ENCODE results near the gene CARD11. TPM values are rescaled to one million over a fixed set of nuclear protein-coding genes. Genes with fewer than 3 reads are reported as not detected.

The CARD11 gene
- polyA plus RNA-seq, 12 donors = 0.14 to 1.9 (median 0.33) TPM; not detected in 2

GRCh38 chr7:2906197-2906931 is 137.3 kb downstream of the CARD11 start:
- no peak for DNase-seq

DNA sequence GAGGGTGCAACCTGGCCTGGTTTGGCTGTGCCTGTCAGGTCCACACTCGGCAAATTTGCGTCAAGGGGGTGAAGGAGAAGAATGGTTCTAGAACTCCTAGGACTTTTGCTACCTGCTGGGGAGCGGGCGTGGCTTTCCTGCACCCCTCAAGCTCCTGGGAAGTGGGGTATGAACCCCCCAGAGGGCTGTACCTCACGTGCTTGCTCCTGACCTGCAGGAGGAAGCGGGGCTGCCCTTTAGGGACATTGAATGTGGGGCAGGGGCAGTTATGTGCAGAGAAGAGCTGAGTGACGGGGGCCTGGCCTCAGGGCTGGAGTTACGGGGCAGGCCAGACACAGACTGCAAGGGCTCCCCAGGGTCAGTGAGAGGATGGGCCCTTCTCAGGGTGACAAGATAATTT is 138.2 kb downstream of the CARD11 start:
- no peak for DNase-seq

DNA sequence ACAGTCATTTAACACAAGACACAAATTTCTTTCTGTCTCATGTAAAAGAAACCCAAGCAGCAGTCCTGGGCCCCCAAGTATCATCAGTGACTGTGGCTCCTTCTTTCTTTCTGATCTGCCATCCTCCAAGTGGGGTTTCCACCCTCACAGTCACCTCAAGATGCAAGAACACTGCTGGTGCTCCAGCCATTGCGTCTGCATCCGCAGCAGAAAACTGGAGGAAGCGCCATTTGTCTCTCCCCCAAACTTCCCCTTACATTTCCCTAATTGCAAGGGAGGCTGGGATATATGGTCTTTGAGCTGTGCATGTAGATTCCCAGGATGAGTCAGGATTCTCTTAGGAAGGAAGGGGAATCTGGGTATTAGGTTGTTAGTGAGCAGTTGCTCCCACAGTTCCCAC is 138.6 kb downstream of the CARD11 start:
- DNase-seq = no peak

- no peak for DNase-seq
These were observed 139.5 kb downstream of the CARD11 start for GRCh38 chr7:2904202-2904601.

- DNase-seq = no peak
These were observed 139.9 kb downstream of the CARD11 start for GRCh38 chr7:2903682-2904162.

- DNase-seq = no peak
These were observed 146.6 kb downstream of the CARD11 start for GRCh38 chr7:2897023-2897422.

DNA sequence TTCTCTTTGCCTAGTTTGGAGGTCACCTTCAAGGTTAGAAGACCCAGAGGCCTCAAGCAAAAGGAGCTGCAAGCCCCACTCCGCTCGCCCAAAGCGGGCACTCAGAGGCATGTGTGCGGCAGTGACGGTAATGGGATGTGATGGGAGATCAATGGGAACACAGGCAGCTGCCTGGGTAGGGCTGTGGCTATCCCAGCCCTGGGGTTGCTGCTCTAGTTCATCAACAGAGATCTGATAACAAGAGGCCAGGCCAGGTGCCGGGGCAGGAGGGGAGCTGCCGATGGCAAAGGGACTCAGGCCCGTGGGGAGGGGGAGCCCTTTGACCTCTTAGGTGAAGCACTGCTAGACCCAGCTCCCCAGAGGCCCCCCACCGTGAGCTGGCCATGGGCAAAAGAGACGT is 147.5 kb downstream of the CARD11 start:
- no peak for DNase-seq

GRCh38 chr7:2894118-2894940 is 149.3 kb downstream of the CARD11 start:
- no peak for DNase-seq

- DNase-seq = no peak
These were observed 150.2 kb downstream of the CARD11 start for GRCh38 chr7:2893411-2893861.

GRCh38 chr7:2892549-2892948 is 151.1 kb downstream of the CARD11 start:
- DNase-seq = no peak

- no peak for DNase-seq
These were observed 155.9 kb downstream of the CARD11 start for GRCh38 chr7:2887816-2888215.

DNA sequence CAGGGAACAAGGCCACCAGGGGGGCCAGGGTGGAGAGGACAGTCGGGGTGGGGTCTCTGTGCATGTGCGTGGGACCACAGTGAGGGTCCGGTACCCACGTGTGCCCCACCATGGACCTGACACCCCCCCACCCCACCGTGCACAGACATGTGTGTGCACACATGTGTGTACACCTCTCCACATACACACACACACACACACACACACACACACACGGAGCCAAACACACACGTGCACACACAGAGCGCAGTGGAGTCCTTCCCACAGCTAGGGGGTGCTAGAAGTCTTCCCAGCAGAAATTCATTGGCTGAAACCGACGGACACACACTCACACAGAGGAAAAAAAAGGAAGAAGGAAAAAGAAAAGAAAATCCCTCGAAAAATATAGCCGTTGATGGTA is 156.8 kb downstream of the CARD11 start:
- peak; percentile 77 for DNase-seq

GRCh38 chr7:2886391-2886790 is 157.3 kb downstream of the CARD11 start:
- DNase-seq = no peak

DNA sequence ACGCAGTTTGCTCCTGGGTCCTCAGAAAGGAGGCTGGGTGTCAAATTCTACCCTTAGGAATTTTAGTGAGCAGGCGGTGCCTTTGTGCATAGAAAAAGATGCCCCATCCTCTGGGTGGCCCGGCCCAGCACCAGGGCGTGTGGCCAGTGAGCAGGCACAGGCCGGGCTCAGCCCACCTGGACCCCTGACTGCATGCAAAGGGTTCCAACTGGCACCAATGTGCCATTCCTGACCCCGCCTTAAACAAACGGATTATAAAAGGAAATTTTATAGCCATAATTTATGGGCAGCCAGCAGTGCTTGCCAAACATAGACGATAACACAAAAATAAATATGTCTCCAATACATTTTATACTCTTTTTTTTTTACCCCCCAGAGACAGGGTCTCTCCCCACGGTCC is 159.5 kb downstream of the CARD11 start:
- DNase-seq = no peak

- DNase-seq = no peak
These were observed 160.6 kb downstream of the CARD11 start for GRCh38 chr7:2883101-2883500.

DNA sequence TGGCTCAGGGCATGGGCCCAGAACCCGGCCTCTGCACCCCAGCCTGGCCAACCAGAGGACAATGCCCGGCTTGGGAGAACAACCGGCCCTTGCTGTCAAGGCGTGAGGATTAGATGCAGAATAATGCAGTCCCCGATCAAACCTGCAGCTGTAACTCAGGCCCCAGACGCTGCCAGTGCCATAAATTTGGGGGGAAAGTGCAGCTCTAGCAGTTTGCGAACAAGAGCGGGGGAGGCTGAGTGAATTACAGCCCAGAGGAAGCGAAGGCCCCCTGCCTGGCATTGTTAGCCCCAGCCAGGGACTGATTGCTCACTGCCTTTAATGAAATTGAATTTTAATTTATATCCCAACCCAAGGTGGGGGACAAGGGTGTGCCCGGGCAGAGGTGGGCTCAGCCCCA is 161.6 kb downstream of the CARD11 start:
- DNase-seq = no peak

GRCh38 chr7:2880874-2881533 is 162.7 kb downstream of the CARD11 start:
- no peak for DNase-seq

DNA sequence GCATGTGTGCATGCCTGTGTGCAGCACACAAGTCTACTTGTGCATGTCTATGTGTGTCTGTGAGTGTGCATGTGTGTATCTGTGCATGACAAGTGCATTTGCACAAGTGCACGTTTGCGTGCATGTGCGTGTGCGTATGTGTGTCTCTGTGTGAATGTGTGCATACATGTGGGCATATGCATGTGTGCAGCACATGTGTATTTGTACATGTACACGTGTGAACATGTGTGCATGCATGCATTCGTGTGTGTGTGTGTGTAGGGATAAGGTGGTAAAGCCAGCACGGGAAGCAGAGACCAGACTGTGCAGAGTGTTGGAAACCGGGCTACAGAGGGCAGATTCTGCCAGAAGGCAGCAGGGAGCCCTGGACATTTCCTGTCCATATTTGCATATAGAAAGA is 163.6 kb downstream of the CARD11 start:
- DNase-seq = no peak

- no peak for DNase-seq
These were observed 164.3 kb downstream of the CARD11 start for GRCh38 chr7:2879354-2879753.

- DNase-seq = no peak
These were observed 165.4 kb downstream of the CARD11 start for GRCh38 chr7:2878306-2878705.

GRCh38 chr7:2876031-2876731 is 167.5 kb downstream of the CARD11 start:
- DNase-seq = no peak

All from muscle of arm (tissue), 12 donors.